ENCODE measurements around the gene KLHDC7A. TPM values are rescaled to one million over a fixed set of nuclear protein-coding genes. Genes with fewer than 3 reads are reported as not detected.

KLHDC7A gene
- total and polyA plus RNA-seq, 2 donors (not counting 3 experiments of a cell fraction or from before 2014, with no cell fraction given) = not detected

- FAIRE-seq = no peak
- no peak overlapping the region for H3K27ac ChIP-seq (ENCODE audit: insufficient read depth, low read depth, low read length)
- no peak for DNase-seq (ENCODE audit: low read depth, low spot score)
- no peak overlapping the region for H3K4me3 ChIP-seq (replicated peaks in 1 of 3; ENCODE audit: insufficient read depth in 1 of 3, low read depth in 1 of 3, low read length in 3 of 3)
- CTCF ChIA-PET = no interaction called here
- no peaks in the 10 kb centered on the region for H3K79me2 ChIP-seq (ENCODE audit: control insufficient read depth, insufficient read depth, low read length)
- H3K4me1 ChIP-seq (ENCODE audit: control insufficient read depth, extremely low read depth, insufficient read depth, low read length) = no peaks in the 10 kb centered on the region
- POLR2A ChIA-PET = no interaction called here
- no peaks in the 10 kb centered on the region for H3K36me3 ChIP-seq (ENCODE audit: control insufficient read depth in 2 of 2, extremely low read depth in 1 of 2, insufficient read depth in 2 of 2, low read length in 2 of 2)
- dilution Hi-C loops (cut with MboI; ENCODE audit: extremely low pct_ligation_motif_present, low sequenced_read_pairs) = no loop called here
- no peaks in the 10 kb centered on the region for H4K20me1 ChIP-seq (replicated peaks; ENCODE audit: control insufficient read depth, extremely low read depth, insufficient read depth, low read length)
- H3K27me3 ChIP-seq (ENCODE audit: control insufficient read depth in 2 of 2, insufficient read depth in 2 of 2, low read length in 2 of 2) = no peaks in the 10 kb centered on the region
- BruUV-seq (replicated peaks) = no TSS peak
- TF ChIP-seq JUN (IDR thresholded peaks at IDR 0.05; ENCODE audit: borderline replicate concordance, insufficient read depth, insufficient read length, low read depth) (no peak), FOS (IDR thresholded peaks at IDR 0.05; ENCODE audit: borderline replicate concordance, insufficient read depth, low read length) (no peak), MYC (IDR thresholded peaks at IDR 0.05; ENCODE audit: low read depth, low read length) (no peak), POLR2AphosphoS5 (IDR thresholded peaks at IDR 0.05; ENCODE audit: insufficient read depth, low read depth, low read length) (no peak), EZH2 (IDR thresholded peaks at IDR 0.05; ENCODE audit: borderline replicate concordance, low read depth, low read length, severe bottlenecking) (no peak), POLR2A (IDR thresholded peaks at IDR 0.05; ENCODE audit: low read depth, low read length) (no peak), GATA2 (IDR thresholded peaks at IDR 0.05; ENCODE audit: insufficient read depth, insufficient read length, low read depth, low read length) (no peak)
- TF ChIP-seq, protein P1, sequence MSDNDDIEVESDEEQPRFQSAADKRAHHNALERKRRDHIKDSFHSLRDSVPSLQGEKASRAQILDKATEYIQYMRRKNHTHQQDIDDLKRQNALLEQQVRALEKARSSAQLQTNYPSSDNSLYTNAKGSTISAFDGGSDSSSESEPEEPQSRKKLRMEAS (IDR thresholded peaks at IDR 0.05; ENCODE audit: insufficient read depth, insufficient read length) = no peak
- TF ChIP-seq, protein P2, sequence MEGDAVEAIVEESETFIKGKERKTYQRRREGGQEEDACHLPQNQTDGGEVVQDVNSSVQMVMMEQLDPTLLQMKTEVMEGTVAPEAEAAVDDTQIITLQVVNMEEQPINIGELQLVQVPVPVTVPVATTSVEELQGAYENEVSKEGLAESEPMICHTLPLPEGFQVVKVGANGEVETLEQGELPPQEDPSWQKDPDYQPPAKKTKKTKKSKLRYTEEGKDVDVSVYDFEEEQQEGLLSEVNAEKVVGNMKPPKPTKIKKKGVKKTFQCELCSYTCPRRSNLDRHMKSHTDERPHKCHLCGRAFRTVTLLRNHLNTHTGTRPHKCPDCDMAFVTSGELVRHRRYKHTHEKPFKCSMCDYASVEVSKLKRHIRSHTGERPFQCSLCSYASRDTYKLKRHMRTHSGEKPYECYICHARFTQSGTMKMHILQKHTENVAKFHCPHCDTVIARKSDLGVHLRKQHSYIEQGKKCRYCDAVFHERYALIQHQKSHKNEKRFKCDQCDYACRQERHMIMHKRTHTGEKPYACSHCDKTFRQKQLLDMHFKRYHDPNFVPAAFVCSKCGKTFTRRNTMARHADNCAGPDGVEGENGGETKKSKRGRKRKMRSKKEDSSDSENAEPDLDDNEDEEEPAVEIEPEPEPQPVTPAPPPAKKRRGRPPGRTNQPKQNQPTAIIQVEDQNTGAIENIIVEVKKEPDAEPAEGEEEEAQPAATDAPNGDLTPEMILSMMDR (IDR thresholded peaks at IDR 0.05; ENCODE audit: extremely low read depth in 1 of 2, insufficient read depth in 1 of 2, low read depth in 1 of 2, low read length in 2 of 2) = no peak
- H3K9me1 ChIP-seq (replicated peaks; ENCODE audit: control insufficient read depth, extremely low read depth, insufficient read depth, low read length) = no peaks in the 10 kb centered on the region
- no peak overlapping the region for H2AFZ ChIP-seq (ENCODE audit: low read depth, low read length)
- peaks cover 2% of the 10 kb centered on the region for H3K9me3 ChIP-seq (replicated peaks; ENCODE audit: control insufficient read depth, insufficient read depth, low read length)
- H3K4me2 ChIP-seq (ENCODE audit: insufficient read depth, low read length) = no peak overlapping the region
- H3K9ac ChIP-seq (replicated peaks; ENCODE audit: extremely low read depth, insufficient read depth, low read length) = no peak overlapping the region
- intact Hi-C loops (cut with micrococcal nuclease) = no loop called here
These were observed 34.0 kb upstream of the KLHDC7A start for GRCh38 chr1:18446751-18447150.

Measured in endothelial cell of umbilical vein (primary cell).